TTC549 (cell line): ENCODE data around the gene NDUFA13.
"Not testable (repeated sequence)": the region's sequence is repeated elsewhere in the genome, so short reads cannot be mapped to it uniquely, and the experiment has no call there.

Experiments
- FAIRE-seq: peaks from 2 replicates; lab custom pipeline; 2012; peaks lifted over from hg19 to GRCh38; lab: Jason Lieb, UNC

Gene NDUFA13

DNA sequence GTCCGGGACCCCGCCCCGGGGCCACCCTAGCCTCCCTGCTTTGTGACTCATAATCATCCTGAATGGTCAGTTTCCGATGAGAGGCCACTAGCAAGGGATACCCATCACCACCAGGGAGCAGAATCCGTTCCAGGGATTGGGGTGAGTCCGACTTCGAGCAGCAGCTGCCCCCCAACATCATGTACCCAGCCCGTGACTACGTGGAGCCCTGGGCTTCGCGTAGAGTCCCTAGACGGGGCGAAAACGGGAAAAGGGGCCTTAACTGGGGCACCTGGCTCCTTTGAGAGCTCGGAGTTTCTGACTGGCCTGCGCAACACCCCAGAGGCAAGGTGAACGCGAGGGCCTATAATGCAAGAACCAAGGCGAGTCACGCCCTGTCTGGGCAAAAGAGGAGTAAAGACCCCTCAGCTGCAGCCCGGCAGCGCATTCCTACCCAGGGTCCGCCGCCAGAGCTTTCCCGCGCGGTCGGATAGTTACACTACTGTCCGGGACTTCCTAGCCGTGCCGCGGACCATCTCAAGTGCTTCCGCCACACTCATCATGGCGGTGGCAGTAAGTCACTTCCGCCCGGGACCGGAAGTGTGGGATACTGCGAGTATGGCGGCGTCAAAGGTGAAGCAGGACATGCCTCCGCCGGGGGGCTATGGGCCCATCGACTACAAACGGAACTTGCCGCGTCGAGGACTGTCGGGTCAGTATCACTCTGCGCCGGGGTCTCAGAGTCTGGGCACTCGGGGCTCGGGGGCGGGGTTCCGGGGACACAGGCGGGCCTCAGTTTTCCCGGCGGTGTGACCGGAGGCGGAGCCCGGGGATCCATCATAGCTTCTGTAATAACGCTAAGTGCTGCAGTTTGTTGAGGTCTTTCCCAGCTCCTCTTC is at the start of gene NDUFA13:
Gene NDUFA13 (plus strand): TSS at position 584 of the 878 bp plus-strand sequence. CDS start 14 bp downstream, at position 598.
- FAIRE-seq, result no peak

DNA sequence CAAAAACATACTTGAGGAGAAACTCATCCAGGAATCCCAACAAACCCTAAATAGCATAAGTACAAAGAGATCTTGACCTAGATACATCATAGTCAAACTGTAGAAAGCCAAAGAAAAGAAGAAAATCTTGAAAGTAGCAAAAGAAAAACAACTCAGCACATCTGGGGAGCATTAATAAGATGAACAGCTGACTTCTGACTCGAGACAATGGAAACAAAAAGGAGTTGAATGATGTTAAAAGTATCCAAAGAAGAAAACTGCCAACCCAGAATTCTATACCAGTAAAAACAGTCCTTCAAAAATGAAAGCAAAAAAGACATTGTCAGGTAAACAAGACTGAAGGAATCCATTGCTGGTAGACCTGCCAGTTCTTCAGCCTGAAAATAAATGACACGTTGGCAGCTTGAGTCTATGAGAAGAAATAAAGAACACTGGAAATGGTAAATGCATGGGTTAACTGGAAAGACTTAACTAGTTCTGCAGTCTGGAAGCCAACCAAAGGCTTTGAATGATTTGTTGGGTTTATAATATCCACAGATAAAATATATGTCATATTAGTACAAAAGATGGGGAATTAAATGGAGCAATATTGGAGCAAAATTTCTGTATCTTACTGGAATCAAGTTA is 47.5 kb upstream of the NDUFA13 start:
- no peak for FAIRE-seq

GRCh38 chr19:19470579-19470978 is 45.4 kb upstream of the NDUFA13 start:
- no peak for FAIRE-seq

- no peak for FAIRE-seq
Measured at GRCh38 chr19:19471682-19472081, 44.3 kb upstream of the NDUFA13 start.

- FAIRE-seq, result not testable (repeated sequence)
Measured at GRCh38 chr19:19472106-19472505, 43.9 kb upstream of the NDUFA13 start.

- no peak for FAIRE-seq
Measured at GRCh38 chr19:19475015-19475765, 40.8 kb upstream of the NDUFA13 start.

DNA sequence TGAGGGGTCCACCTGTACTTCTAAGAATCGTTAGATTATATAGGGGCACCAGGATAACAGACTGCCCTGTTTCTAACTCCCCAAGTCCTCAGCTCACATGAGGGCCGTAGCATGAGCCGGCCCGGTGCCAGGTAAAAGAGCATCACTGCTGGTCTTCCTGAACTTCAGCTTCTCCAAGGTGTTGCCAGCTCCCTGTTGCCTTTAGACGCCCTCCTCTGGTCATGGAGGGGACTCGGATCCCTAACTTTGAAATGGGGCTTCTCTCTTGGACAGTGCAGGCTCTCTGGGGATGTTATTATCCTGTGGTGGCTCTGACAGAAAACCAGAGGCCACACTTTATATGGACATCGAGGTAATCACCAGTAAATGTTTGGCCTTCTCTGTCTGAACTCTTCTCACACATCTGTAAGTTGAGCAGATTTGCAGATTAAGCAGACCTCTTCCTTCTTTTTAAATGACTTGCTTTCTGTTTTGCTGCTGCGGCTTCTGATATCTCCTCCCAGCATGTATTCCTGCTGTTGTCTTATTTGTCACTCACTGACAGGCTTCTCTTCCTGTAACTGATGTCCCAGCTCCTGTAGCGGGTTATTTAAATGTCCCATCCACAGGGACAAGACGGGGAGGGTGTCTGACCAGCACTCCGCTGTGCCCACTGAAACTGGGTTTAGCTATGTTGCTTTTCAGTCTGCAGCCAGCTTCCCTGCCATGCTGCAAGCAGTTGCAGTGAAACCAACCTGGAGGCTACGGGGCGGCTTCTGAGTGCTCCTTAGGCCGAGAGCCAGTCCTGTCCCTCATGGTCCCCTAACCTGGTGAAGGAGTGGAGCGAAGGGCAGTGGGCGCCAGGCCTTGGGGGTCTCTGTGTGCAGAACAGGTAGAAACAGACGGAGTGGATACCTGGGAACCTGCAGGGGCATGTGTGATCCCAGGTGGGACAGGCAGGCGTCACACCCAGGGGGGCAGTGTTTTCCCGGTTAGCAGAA is 39.9 kb upstream of the NDUFA13 start:
- FAIRE-seq, result no peak

DNA sequence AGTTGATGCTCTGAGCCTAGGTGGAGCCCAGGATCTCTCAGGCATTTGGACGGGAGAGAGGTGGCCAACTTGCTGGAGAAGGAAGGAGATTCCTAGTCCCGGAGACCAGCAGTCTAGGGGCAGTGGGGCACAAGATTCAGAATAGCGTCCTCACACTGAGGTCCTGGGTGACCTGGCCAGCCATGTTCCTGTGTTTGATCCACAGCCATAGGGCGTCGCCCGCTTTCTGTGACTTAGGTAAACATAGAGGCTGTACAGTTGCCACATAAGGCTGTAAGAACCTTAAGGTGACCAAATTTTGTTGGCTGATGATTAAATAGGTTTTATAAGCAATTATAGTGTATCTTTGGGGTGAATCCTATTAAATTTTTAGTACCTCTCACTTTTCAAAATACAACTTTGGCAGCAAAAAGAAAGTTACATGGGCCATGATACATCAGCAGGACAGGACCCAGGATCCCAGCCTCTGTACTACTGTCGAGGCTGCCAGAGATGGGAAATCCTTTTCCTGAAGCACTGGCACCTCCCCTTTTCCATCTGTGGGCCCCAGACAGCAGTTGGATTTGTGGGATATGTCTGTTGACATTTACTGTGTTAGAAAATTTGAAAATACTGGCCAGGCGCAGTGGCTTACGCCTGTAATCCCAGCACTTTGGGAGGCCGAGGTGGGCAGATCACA is 38.2 kb upstream of the NDUFA13 start:
- FAIRE-seq, result no peak

- FAIRE-seq, result no peak
Measured at GRCh38 chr19:19480688-19481087, 35.3 kb upstream of the NDUFA13 start.

GRCh38 chr19:19482809-19483596 is 33.0 kb upstream of the NDUFA13 start:
- no peak for FAIRE-seq

DNA sequence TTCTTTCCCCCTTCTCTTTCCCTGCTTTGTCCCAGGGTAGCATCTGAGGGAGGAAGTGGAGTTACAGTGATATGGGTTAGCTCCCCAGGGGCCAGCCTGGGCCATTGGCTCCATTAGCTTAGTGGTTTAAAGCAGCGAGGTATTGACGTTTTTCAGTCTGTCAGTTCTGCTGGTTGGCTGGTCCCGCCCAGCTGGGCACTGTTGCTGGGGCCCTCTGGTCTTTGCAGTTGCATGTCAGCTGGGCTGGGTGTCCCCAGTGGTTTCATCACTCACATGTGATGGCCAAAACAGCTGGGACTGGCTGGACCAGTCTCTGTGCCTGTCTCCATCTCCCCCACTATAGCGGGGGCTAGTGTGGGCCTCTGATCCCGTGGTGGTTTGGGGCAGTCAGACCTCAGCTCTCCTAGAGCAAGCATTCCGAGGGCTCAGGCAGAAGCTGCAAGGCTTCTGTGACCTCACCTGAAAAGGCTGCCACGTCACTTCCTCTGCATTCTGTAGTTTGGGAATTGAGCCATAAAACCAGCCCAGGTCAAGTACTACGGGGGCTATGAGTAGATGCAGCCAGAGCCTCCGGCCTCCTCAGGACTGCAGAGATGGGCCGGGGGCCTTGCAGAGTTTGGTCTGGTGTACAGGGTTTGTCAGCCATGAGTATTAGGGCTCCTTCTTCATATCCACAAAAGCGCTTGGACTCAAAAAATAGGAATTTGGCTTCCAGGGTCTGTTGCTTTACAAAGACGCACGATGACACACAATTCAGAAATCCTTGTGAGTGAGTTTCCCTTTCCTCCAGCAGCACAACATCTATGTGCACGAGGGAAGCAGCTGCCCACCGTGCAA is 30.6 kb upstream of the NDUFA13 start:
- no peak for FAIRE-seq

GRCh38 chr19:19485998-19486290 is 30.1 kb upstream of the NDUFA13 start:
- FAIRE-seq, result no peak

- FAIRE-seq, result no peak
Measured at GRCh38 chr19:19486343-19487076, 29.5 kb upstream of the NDUFA13 start.

DNA sequence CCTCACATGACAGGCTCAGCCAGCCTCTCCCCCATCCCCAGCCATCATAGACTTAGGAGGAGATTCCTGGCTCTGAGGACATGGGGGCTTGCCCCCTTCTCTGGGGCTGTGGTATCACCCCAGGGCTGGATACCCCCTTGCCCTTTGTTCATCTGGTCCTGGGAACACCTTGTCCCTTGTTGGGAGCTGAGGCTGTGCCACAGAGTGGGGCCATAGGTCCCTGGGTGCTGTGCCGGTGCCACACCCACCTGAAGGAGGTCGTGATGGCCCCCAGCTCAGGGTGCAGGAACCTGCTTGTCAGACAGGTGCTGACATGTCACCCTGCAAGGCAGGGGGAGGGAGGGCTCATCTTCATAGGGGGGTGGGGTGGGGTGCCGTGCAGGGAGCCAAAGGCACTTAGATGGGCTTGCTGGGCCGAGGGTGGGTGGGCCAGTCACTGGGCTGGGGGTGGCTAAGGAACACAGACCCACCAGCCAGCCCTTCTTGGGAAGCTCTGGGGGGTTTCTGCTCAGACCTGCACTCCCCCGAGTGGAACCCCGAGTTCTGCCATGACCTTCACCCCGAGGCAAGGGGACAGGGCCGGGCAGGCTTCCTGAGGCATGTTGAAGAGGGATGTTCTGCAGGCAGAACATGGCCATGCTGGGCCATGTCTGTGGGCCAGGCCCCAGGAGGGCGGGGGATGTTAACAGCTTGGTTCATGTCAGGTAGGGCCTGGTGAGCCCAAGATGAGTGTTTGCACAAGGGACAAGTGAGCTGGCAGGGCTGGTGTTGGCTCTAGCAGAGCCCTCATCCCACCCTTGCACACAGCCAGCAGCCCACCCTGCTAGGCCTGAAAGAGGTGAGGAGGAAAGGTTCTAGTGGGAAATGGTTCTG is 28.7 kb upstream of the NDUFA13 start:
- no peak for FAIRE-seq

- FAIRE-seq, result no peak
Measured at GRCh38 chr19:19487950-19488874, 27.8 kb upstream of the NDUFA13 start.

DNA sequence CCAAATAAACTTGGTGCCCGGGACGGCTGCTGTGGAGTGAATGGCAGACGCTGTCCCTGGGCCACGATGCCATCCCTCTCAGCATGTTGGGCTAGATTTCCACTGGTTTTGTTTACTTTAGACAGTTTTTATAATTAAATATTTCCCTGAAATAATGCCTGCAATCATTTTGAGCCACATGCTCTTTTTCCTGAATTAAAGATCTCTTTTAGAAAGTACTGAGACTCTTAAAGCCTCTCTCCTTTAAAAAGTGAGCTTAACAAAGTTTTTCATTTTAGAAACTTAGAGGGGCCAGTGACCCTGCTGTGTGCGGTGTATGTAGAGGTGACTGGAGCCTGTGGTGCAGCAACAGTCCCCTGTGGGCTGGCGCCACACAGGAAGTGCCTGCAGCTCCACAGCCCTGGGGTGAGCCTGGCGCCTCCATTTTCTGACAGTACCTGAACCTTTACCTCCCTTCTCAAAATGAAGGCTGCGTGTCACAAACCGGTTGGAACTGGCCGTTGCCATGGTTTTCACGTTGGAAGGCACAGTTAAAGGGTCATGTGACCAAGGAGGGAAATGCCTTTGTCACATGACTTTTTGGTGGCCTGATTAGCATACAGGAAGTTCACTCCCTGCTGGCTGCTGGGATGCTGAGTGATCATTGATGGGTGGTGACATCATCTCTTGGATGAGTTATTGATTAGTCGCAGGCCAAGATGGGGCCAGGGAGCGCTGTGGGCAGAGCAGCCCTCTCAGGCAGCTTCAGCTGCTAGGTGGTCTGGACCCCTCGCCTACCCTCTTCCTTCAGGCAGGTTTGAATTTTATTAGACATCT is 26.9 kb upstream of the NDUFA13 start:
- peak; percentile 65 for FAIRE-seq
